Measurements from ENCODE around the gene ALG9. TPM values are rescaled to one million over a fixed set of nuclear protein-coding genes. Genes with fewer than 3 reads are reported as not detected.

Gene ALG9
- total and polyA plus RNA-seq, 10 of the 15 experiments (the other 5 are each of a cell fraction or from before 2014, with no cell fraction given) = 10.8 to 41.6 (median 25.5) TPM

- POLR2A ChIA-PET = interaction anchor here (1.8 kb wide), 1 partner anchor 44 kb away, joined by 4 read pairs; no protein-coding TSS in a partner anchor
- no peak for ATAC-seq
These were observed 10.8 kb upstream of the ALG9 start for GRCh38 chr11:111882202-111882601.

More at GRCh38 chr11:111882202-111882601, 10.8 kb upstream of the ALG9 start:
- no peaks in the 10 kb centered on the region for H3K9me3 ChIP-seq (replicated peaks; ENCODE audit: control insufficient read depth, insufficient read depth, low read length)
- ChIA-PET CTCF (interaction anchor here (0.8 to 4.2 kb wide), 6 partner anchors 11 to 105 kb away, joined by 3 to 21 read pairs (median 4); partner anchors contain the start of gene ALG9), SMC1A (ENCODE audit: uncharacterized antibody, unreplicated experiment) (interaction anchor here (1.2 to 1.7 kb wide), 3 partner anchors 10 to 21 kb away, joined by 3 to 9 read pairs (median 5); partner anchors contain the start of gene ALG9), RAD21 (ENCODE audit: unreplicated experiment) (interaction anchor here (0.8 to 1.4 kb wide), 2 partner anchors 11 to 50 kb away, joined by 3 to 4 read pairs; partner anchors contain the start of gene ALG9)
- H4K20me1 ChIP-seq (ENCODE audit: control insufficient read depth, insufficient read depth) = no peaks in the 10 kb centered on the region
- H3K4me3 ChIP-seq = no peak overlapping the region
- H3K36me3 ChIP-seq (ENCODE audit: control insufficient read depth in 2 of 2, insufficient read depth in 2 of 2, low read length in 1 of 2) = no peaks in the 10 kb centered on the region
- H3K27ac ChIP-seq (ENCODE audit: control insufficient read depth, insufficient read depth) = no peak overlapping the region
- no peaks in the 10 kb centered on the region for H3K27me3 ChIP-seq (replicated peaks in 1 of 2; ENCODE audit: control insufficient read depth in 2 of 2, insufficient read depth in 2 of 2, low read length in 1 of 2)
- H3K4me1 ChIP-seq (ENCODE audit: control insufficient read depth, insufficient read depth, low read length) = no peaks in the 10 kb centered on the region
- 87% methylated on average over 5 of the region's 5 CpGs for WGBS (ENCODE audit: insufficient coverage, insufficient replicate concordance, low lambda C conversion rate, missing lambda C conversion rate)
- H3K79me2 ChIP-seq (ENCODE audit: control insufficient read depth, insufficient read depth, low read length) = peaks cover 12% of the 10 kb centered on the region
- no peak overlapping the region for H2AFZ ChIP-seq (ENCODE audit: control insufficient read depth, low read depth, low read length)
- intact Hi-C loops (cut with micrococcal nuclease; ENCODE audit: unreplicated experiment) = no loop called here
- no TSS peak for BruUV-seq (replicated peaks)
- H3K4me2 ChIP-seq (ENCODE audit: control insufficient read depth, insufficient read depth) = no peak overlapping the region
- no peak for TF ChIP-seq GABPA (IDR thresholded peaks at IDR 0.05; ENCODE audit: low read depth)
- no peak for TF ChIP-seq ZBTB4 (CRISPR knock-in tag; IDR thresholded peaks at IDR 0.05)
- TF ChIP-seq ZZZ3 (IDR thresholded peaks at IDR 0.05; ENCODE audit: control insufficient read depth, insufficient read length, low read depth) = no peak
- no peak for TF ChIP-seq NFYB (IDR thresholded peaks at IDR 0.05; ENCODE audit: insufficient read depth, low read depth, low read length)
- no peak for TF ChIP-seq SRF (IDR thresholded peaks at IDR 0.05; ENCODE audit: low read depth in 2 of 2, low read length in 2 of 2)
- no peak for TF ChIP-seq STAT3 (IDR thresholded peaks at IDR 0.05; ENCODE audit: low read depth, low read length)
- no peak for TF ChIP-seq NRF1 (conservative IDR thresholded peaks at IDR 0.05; ENCODE audit: low read depth, low read length)
- no peak for TF ChIP-seq BCL11A (IDR thresholded peaks at IDR 0.05; ENCODE audit: low read depth, low read length)
- TF ChIP-seq E2F8 (IDR thresholded peaks at IDR 0.05; ENCODE audit: low read depth, partially characterized antibody) = no peak
- no peak for TF ChIP-seq ZBTB11 (CRISPR knock-in tag; IDR thresholded peaks at IDR 0.05)
- TF ChIP-seq USF1 (IDR thresholded peaks at IDR 0.05; ENCODE audit: borderline replicate concordance, extremely low read length, insufficient read depth, low read depth, low read length) = no peak
- no peak for TF ChIP-seq SIN3A (IDR thresholded peaks at IDR 0.05; ENCODE audit: low read depth, low read length)
- no peak for TF ChIP-seq POU2F2 (IDR thresholded peaks at IDR 0.05; ENCODE audit: borderline replicate concordance, low read depth, low read length)
- H3K9ac ChIP-seq (ENCODE audit: control insufficient read depth, insufficient read depth, low read length) = no peak overlapping the region
- in situ Hi-C loops (cut with MboI) = loop anchor here (10.0 kb wide), 1 partner anchor 63 kb away; no protein-coding TSS in a partner anchor
- DNase-seq (ENCODE audit: low read depth, low spot score) (no peak), FAIRE-seq (no peak)

Measured in GM12878 (cell line).